ENCODE measurements around the gene ATP2C1.

- TF ChIP-seq CTCF (IDR thresholded peaks at IDR 0.05) (no peak), POLR2A (IDR thresholded peaks at IDR 0.05) (no peak)
These were observed 40.3 kb upstream of the ATP2C1 start for GRCh38 chr3:130853581-130853980.
